HL-60/S4 treated with retinoic acid at 250 ng/mL for 4 days and 3 days (cell line): ENCODE measurements around the gene S1PR1.

ENCODE experiments used
- in situ Hi-C: fragments of 300-500 bp; cut with MboI; formaldehyde crosslinking; loops from 2 replicates; pipeline ENCODE4 v1.7.0; 2022; ENCODE audit warnings: low sequenced_read_pairs

S1PR1 gene

GRCh38 chr1:101278845-101279244, 42.0 kb downstream of the S1PR1 start:
- in situ Hi-C loops: loop anchor here (25.0 kb wide), 2 partner anchors 342 to 817 kb away; no protein-coding TSS in a partner anchor

- in situ Hi-C loops: loop anchor here (25.0 kb wide), 2 partner anchors 343 to 818 kb away; no protein-coding TSS in a partner anchor
Observed at GRCh38 chr1:101280049-101280592, 43.3 kb downstream of the S1PR1 start.

- in situ Hi-C loops: loop anchor here (25.0 kb wide), 2 partner anchors 344 to 819 kb away; no protein-coding TSS in a partner anchor
Observed at GRCh38 chr1:101280942-101281654, 44.3 kb downstream of the S1PR1 start.

GRCh38 chr1:101281751-101282150, 44.9 kb downstream of the S1PR1 start:
- in situ Hi-C loops: loop anchor here (25.0 kb wide), 2 partner anchors 344 to 819 kb away; no protein-coding TSS in a partner anchor

GRCh38 chr1:101282314-101283038, 45.7 kb downstream of the S1PR1 start:
- in situ Hi-C loops: loop anchor here (25.0 kb wide), 2 partner anchors 345 to 820 kb away; no protein-coding TSS in a partner anchor

- in situ Hi-C loops: loop anchor here (25.0 kb wide), 2 partner anchors 346 to 821 kb away; no protein-coding TSS in a partner anchor
Observed at GRCh38 chr1:101283443-101283842, 46.6 kb downstream of the S1PR1 start.

DNA sequence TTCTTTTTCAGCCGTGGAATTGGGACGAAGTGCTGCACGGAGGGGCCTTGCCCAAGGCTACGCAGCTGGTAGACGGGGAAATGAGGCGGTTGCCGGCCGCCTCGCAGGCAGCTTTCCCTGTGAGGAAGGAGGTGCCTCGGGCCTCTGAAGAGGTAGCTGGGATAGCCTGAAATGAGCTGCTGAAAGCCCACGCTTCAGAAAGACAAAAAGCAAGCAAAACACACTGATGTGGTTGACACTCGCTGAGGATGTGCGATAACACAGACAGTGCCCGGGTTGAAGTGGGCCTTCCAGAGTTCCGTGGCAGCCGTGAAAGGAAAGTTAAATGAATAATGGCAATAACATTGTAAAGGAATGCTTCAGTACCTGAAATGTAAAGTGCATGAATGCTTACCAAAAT, 47.2 kb downstream of the S1PR1 start:
- in situ Hi-C loops: loop anchor here (25.0 kb wide), 2 partner anchors 347 to 822 kb away; no protein-coding TSS in a partner anchor

DNA sequence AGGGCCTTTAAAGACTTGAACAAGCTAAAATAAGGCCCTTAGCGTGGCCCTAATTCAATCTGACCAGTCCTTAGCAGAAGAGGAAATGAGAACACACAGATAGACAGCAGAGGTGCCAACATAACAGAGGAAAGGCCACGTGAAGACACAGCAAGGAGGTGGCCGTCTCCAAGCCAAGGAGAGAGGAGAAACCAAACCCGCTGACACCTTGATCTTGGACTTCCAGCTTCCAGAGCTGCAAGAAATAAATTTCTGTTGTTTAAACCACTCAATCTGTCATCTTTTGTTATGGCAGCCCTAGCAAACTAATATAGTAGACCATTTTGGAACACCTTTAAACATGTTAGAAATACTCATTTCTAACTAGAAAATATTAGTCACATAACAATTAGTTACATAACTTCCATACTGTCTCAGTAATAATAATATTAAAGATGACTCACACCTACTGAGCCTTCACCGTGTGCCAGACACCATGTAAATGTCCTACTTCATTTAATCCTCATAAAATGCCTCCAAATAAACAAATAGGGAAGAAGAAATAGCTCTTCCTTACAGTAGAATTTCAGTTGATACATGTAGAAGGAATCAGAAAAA, 47.9 kb downstream of the S1PR1 start:
- in situ Hi-C loops: loop anchor here (25.0 kb wide), 2 partner anchors 347 to 822 kb away; no protein-coding TSS in a partner anchor

DNA sequence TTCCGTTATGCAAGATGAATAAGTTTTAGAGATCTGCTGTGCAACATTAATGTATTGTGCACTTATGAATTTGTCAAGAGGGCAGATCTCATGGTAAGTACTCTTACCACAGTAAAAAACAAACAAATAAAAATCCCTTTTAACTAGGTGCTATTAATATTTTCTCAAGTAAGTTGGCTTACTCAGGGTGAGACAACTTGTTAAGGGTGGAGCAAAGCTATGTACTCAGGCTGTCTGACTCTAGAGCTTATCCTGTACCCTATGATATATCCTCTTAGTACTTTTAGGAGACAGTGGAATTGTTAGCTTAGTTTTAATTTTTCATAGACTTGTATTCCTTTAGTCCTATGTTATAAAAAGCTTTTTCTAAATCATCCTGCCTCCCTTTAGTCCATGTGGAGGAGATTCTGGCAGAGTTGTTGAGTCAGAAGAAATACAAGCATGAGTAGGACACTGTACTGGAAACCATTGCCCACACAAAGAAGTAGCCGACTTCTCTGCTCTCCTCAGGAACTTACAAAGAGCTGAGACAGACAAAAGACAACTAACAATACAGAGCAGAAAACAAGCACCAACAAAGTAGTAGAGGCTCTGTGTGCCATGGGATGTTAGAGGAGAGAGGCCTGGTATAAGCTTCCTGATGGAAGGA, 49.2 kb downstream of the S1PR1 start:
- in situ Hi-C loops: loop anchor here (25.0 kb wide), 2 partner anchors 349 to 824 kb away; no protein-coding TSS in a partner anchor

DNA sequence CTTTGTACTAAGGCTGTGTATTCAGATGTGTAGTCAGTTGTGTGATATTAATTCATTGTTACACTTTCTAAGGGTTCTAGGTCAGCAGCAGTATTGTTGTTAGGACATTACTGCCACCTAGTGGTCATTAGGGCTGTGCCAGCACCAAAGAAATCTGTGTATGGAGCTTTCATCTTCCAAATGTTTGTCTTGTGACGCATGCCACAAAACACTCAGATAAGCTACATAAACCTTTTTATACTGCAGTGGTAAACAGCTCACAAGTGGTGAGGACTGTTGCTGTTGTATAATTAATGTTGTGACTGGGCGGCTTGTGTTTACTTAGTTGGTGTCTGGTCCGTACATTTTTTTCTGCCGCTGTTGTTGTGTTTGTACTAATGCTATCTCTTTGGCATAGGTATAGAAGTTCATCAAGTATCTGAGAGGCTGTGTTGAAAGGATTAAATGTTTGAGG, 51.7 kb downstream of the S1PR1 start:
- in situ Hi-C loops: loop anchor here (25.0 kb wide), 2 partner anchors 351 to 826 kb away; no protein-coding TSS in a partner anchor

GRCh38 chr1:101290119-101290921, 53.5 kb downstream of the S1PR1 start:
- in situ Hi-C loops: loop anchor here (25.0 kb wide), 2 partner anchors 353 to 828 kb away; no protein-coding TSS in a partner anchor
